Urothelium cell line (cell line): ENCODE data around the gene GRK5.
"Not testable (repeated sequence)": the region's sequence is repeated elsewhere in the genome, so short reads cannot be mapped to it uniquely, and the experiment has no call there.

Source experiments
- DNase-seq: peaks from one replicate; pipeline ENCODE4 v3.0.0; 2011; ENCODE audit warnings: low spot score, mixed read lengths
- FAIRE-seq: peaks from 2 replicates; lab custom pipeline; 2011; peaks lifted over from hg19 to GRCh38; lab: Jason Lieb, UNC

Gene GRK5

DNA sequence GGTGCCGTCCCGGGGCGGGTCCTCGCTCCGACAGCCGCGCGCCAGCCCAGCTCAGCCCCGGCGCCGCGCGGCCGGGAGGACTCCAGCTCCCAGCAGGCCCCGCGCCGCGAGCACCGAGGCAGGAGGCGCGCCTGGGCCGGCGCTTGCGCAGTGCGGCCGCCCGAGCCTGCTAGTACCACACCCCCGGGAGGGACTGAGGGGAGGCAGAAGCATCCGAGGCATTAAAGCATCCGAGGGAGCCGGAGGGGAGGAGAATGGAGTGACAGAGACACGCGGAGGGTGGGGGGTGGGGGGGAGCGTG, at the start of gene GRK5:
GRK5 (plus strand) TSS at position 206 of the 301 bp plus-strand sequence. CDS start 347 bp downstream, outside the sequence.
- DNase-seq (peak; percentile 96), FAIRE-seq (peak; percentile 23)

DNA sequence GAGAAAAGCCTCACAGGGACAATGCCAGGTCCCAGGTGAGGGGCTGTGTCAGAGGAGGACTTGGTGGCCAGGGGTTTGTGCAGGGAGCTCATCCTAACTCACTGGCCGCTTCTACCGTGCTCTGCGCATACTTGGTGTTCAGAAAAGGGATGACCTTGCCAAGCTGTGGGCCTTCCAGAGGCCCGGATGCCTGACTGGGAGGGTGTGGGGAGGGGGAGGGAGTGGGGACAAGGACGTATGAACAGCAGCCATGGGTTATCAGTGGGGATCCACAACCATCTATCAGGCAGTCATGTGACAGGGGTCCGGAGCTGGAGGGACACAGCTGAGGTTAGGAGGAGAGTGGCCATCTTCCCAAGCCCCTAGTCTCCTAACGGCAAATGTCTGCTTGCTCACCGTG, 48.0 kb upstream of the GRK5 start:
- DNase-seq, result no peak
- no peak for FAIRE-seq

DNA sequence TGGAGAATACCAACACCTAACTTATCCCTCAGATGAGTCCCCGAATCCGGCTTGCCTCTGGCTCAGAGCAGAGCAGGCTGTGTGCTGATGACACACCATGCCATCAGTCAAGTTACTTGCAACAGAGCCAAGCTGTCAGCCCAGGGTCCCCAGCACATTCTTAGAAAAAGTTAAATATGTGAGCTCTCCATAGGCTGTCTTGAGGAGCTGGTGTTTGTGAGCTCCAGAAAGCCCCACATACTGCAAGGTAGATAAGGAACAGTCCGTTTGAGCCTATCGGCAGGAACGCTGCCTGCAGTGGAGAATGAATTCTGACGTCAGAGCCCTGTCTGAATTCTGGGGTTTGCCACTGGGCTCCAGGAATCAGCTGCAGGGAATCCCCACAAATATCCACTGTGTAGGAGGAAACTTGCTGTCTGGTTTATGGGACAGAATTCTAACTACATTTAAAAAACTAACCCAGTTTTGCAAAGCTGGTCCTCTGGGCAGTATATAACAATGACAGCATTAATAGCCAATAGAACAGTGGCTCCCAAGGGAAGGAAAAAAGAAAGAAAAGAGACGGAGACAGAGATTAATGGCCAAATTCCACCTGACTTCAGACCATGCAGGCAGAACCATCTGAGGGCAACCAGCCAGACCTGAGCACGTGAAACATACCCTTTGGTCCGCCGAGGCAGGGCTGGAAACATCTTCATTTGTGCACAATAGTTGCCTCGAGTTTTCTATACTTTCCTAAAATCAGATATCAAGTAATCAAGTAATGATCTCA, 45.5 kb upstream of the GRK5 start:
- FAIRE-seq, result no peak
- no peak for DNase-seq

DNA sequence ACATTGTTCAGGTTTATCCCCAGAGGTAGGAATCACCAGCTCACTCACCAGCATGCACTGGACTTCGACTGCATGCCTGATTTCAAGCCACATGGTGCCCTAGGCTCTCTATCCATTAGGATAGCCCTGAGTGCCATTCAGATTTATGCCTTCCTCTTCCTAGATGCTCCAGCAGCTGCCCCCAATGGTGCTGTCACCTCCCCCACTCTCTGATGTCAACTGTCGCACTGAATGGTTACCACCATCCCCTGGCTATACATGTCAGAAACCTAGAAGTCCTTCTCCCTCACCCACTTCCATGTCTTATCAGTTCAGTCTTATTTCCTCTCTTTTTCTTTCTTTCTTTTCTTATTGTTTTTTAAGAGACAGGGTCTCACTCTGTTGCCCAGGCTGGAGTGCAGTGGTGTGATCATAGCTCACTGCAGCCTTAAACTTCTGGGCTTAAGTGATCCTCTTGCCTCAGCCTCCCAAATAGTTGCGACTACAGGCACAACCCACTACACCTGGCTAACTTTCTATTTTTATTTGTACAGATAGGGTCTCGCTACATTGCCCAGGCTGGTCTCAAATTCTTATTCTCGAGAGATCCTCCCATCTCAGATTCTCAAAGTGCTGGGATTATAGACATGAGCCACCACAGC, 44.8 kb upstream of the GRK5 start:
- DNase-seq (no peak), FAIRE-seq (no peak)

GRCh38 chr10:119165171-119166117, 41.9 kb upstream of the GRK5 start, which contains the start of gene SFXN4:
Gene SFXN4, minus strand, starts transcription at chr10:119165714. Its CDS starts 67 bp downstream, at chr10:119165647.
- DNase-seq (peak; percentile 86), FAIRE-seq (peak; percentile 27)

- FAIRE-seq (no peak), DNase-seq (no peak)
Measured at GRCh38 chr10:119166118-119166500, 41.3 kb upstream of the GRK5 start.

GRCh38 chr10:119166564-119166963, 40.8 kb upstream of the GRK5 start:
- DNase-seq (no peak), FAIRE-seq (no peak)

DNA sequence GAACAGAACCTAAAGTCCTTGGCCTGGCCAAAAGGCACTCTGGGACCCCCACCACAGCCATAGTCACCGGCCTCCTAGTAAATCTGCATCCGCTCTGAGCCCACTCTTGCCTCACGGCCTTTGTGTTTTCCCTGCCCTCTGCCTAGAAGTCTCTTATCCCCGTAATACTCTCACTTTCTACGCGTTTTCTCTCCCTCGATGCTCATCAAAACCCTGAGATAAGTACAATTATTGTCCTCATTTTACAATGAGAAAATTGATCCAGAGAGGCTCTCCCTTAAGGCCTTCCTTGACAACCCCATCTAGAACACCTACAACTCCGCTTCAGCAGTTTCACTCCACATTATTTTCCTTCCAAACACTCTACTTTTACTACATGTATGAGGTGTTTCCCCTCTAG, 40.3 kb upstream of the GRK5 start:
- DNase-seq (no peak), FAIRE-seq (no peak)

GRCh38 chr10:119174109-119174508, 33.3 kb upstream of the GRK5 start:
- FAIRE-seq, result no peak

GRCh38 chr10:119176166-119176565, 31.2 kb upstream of the GRK5 start:
- DNase-seq (no peak), FAIRE-seq (no peak)

More at GRCh38 chr10:119174109-119174508, 33.3 kb upstream of the GRK5 start:
- no peak for DNase-seq

- no peak for DNase-seq
Measured at GRCh38 chr10:119177708-119178371, 29.5 kb upstream of the GRK5 start.

GRCh38 chr10:119178372-119179119, 28.8 kb upstream of the GRK5 start, which contains the start of gene PRDX3:
Gene PRDX3, minus strand, starts transcription at chr10:119178812. Its CDS starts 22 bp downstream, at chr10:119178790.
- FAIRE-seq, result no peak
- DNase-seq, result peak; percentile 92

More at GRCh38 chr10:119177708-119178371, 29.5 kb upstream of the GRK5 start:
- no peak for FAIRE-seq

- not testable (repeated sequence) for DNase-seq, FAIRE-seq
Measured at GRCh38 chr10:119180850-119181400, 26.4 kb upstream of the GRK5 start.

DNA sequence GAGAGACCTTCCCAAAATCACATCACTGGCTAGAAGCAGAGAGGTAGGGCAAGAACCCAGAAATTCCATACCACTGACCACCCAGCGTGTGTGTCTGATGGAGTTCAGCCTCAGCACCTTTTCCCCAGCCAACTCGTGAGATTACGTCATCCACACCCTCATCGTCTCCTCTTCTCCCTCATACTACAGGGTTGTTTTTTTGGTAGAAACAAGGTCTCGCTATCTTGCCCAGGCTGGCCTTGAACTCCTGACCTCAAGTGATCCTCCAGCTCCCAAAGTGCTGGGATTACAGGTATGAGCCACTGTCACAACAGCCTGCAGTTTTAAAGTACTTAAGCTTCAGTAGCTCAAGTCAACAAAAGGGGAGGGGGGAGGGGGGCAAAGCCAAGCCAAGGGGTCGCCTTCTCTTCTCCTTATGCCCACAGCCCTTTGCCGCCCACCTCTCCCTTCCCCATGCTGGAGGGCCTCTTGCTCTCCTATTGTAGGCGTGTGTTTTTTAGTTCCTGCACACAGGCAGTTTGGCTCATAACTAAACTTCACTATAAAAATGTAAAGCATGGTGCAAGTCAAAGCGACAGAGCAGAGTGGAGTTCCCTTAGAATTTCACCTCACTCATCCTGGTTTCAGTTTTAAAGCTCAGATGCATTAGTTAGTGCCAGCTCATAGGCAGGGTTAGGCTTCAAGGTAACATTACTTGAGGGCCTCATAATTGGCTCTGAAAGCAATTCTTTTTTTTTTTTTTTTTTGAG, 23.5 kb upstream of the GRK5 start:
- FAIRE-seq (no peak), DNase-seq (no peak)

GRCh38 chr10:119189811-119190282, 17.5 kb upstream of the GRK5 start:
- DNase-seq (no peak), FAIRE-seq (no peak)

- DNase-seq, result peak; percentile 82
- FAIRE-seq, result no peak
Measured at GRCh38 chr10:119190353-119190752, 17.0 kb upstream of the GRK5 start.

- FAIRE-seq (no peak), DNase-seq (no peak)
Measured at GRCh38 chr10:119190954-119191785, 16.2 kb upstream of the GRK5 start.

GRCh38 chr10:119191881-119192280, 15.5 kb upstream of the GRK5 start:
- FAIRE-seq (no peak), DNase-seq (peak; percentile 74)
